AG09319 (cell line): Measurements from ENCODE around the gene HPCAL4.
A peak's percentile ranks its signal among the peaks of the same experiment; 100 is the strongest.

Source experiments
- DNase-seq: peaks from one replicate; pipeline ENCODE4 v3.0.0-alpha.2; 2010; ENCODE audit warnings: low read depth; ENCODE audit errors: extremely low read depth
- CTCF ChIP-seq: IDR thresholded peaks from 2 replicates; pipeline ENCODE4 v1.5.1; 2011; ENCODE audit warnings: low read depth, mild to moderate bottlenecking, inconsistent platforms, low read length, moderate library complexity

HPCAL4 gene

DNA sequence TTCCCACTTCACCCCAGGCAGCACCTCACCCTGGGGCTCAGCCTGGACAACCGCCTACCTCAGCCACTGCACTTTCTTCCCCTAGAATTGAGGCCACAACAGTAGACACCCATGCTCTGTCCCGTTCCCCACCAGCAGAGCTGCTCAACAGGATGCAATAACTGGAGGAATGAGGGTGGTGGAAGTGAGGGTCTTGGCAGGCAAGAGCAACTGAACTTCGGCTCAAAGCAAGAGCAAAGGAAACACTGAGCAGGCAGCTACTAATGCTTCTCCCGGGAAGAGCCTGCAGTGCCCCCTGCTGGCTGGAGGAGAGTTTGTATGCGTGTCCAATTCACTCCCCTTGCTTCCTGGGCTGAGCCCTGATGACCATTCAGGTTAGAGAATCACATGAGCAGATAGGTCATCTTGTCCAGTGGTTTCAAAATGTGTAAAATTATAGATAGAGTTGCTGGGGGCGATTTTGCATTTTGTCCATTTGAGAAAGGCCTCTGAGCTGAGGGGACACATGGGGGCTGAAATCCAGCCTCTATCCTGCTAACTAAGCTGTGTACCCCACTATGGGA is 33.2 kb downstream of the HPCAL4 start:
- peak; percentile 18 for DNase-seq
- peak; percentile 66 for TF ChIP-seq CTCF

DNA sequence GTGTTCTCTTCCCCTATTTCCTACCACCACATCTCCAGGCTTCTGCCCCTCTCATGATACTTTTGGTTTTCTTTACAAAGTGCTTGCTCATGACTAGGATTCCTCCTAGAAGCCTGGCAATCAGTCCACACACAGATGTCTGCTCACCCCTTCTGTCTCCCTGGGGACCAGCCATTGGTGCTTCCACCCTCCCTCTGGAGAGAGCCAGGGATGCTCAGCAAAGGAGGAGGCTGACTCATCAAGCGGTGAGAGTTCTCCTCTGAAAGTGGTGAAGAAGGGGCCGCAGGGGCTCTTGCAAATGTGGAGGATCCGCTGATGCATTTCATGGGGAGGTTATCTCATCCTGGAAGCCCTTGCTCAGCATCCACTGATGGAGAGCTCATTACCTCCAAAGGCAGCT is 33.8 kb downstream of the HPCAL4 start:
- no peak for TF ChIP-seq CTCF
- DNase-seq: no peak

GRCh38 chr1:39656391-39656790 is 34.8 kb downstream of the HPCAL4 start:
- no peak for TF ChIP-seq CTCF
- DNase-seq: no peak

DNA sequence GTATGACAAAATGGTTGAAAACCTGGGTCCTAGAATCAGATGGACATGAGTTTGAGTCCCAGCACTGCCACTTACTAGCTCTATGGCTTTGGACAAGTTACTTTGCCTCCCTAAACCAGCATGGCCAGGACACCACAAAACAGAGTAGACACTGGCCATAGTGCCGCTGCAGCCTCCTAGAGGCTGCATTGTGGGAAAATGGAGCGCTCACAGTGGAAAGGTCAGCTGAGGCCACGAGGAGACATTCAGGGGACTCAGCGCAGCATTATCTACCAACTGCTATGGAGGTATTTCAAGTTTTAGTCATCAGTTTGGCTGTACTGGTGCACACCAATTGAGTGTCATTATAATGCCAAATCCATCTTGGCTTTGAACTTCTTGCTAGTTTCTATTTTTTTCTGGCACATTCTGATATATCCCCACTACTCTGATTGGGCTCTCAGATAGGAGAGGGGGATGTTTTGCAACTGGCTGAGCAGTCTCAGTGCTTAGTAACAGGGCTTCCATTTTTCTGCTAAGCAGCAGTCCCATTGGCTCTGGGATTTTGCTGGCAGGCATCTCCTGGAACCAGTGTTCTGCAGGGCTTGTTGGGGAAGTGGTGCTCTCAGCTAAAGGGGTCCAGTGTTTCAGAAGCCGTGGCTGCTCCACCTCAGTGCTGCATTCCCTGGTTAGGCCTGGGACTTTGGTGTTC is 35.5 kb downstream of the HPCAL4 start:
- TF ChIP-seq CTCF: no peak
- no peak for DNase-seq

DNA sequence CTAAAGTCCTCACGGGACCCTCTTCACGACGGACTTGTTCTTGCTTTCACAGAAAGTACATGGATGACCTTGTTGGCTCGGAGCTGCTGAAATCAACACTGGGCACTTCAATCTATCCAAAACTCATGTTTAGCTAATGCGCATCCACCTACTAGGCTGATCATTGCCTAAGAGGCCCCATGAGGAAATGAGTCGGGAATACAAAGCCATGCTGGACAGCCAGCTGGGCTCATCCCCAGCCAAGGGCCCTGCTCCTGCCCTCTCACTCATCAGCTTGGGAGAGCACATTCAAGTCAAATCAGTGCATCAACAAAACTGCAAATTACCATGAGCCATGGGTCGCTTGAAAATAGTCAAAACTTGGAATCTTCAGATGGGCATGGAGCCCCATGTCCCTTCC is 36.9 kb downstream of the HPCAL4 start:
- no peak for DNase-seq
- TF ChIP-seq CTCF: no peak

DNA sequence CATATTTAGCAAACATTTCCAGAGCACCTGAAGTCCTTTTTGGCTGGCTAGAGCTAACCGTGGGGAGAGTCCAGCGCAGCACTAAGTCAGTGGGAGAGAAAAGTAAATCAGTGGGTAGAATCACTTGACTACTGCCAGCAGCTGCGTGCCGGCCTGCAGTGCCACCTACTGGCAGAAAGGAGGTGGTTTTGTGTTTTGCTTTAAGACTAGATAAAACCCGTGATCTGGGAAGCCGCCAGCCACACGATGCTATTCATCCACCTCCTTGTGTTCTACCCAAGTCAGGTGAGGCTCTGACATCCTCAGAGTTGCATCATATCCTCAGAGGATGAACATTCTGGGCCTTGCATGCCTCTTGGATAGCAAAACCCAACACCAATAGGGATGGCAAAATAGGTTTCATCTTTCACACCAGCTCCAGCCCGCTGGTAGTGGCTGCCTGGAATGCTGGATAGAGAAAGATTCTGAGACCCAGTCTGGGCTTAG is 37.6 kb downstream of the HPCAL4 start:
- peak; percentile 91 for TF ChIP-seq CTCF
- DNase-seq: peak; percentile 50

DNA sequence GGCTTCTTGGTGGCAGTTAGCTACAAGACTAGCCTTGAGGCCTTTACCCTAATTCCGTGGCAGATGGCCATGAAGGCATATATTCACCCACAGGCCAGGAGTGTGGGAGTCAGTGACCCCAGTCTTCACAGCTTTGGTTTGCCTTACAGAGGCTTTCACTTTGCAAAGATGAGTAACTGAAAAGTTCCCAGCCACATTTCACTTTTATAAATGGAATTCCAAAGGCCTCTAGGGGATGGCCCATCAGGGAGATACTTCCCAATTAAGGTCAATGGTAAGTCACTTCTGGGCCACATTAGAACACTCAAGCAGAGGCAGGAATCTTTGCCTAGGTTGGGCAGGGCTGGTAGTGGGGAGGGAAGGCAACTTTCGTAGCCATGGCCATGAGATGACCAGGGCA is 38.7 kb downstream of the HPCAL4 start:
- DNase-seq: no peak
- TF ChIP-seq CTCF: no peak
